GM21515 (cell line): Measurements from ENCODE around the gene PGBD5.

Source experiments
- ATAC-seq: cut with Tn5 transposase; IDR thresholded peaks from one replicate; pipeline ENCODE4 v1.9.1; 2021; ENCODE audit not compliant: unreplicated experiment

The PGBD5 gene

GRCh38 chr1:230267338-230268065 is 158.6 kb downstream of the PGBD5 start:
- ATAC-seq = no peak

GRCh38 chr1:230266456-230266855 is 159.7 kb downstream of the PGBD5 start:
- ATAC-seq = no peak

GRCh38 chr1:230265200-230266115 is 160.7 kb downstream of the PGBD5 start:
- no peak for ATAC-seq
